Aorta (tissue), 5 donors: Measurements from ENCODE around the gene NUCKS1. TPM values are rescaled to one million over a fixed set of nuclear protein-coding genes. Genes with fewer than 3 reads are reported as not detected.

ENCODE experiments used
- ATAC-seq: fragments of 200-7000 bp; cut with Tn5 transposase; one replicate; pipeline ENCODE4 v1.9.1; 2022; ENCODE audit warnings: moderate library complexity; ENCODE audit not compliant: low FRiP score
- DNase-seq, 2 donors: peaks; one replicate each; pipeline ENCODE4 v3.0.0-alpha.2; 2020
- H3K27ac ChIP-seq, 2 donors: one replicate each; pipeline ENCODE4 v1.5.1; 2013; ENCODE audit warnings: low read length in 2 of 2, mild to moderate bottlenecking in 2 of 2, moderate library complexity in 2 of 2, control low read depth in 1 of 2, inconsistent platforms in 1 of 2, low read depth in 1 of 2
- H3K27me3 ChIP-seq, 2 donors: one replicate each; pipeline ENCODE4 v1.6.1; 2013; ENCODE audit warnings: control low read depth in 1 of 2, low read length in 1 of 2, mild to moderate bottlenecking in 1 of 2, moderate library complexity in 1 of 2; ENCODE audit not compliant: insufficient read depth in 2 of 2, control insufficient read depth in 1 of 2
- H3K36me3 ChIP-seq, 2 donors: one replicate each; pipeline ENCODE4 v1.6.1; 2013; ENCODE audit warnings: control low read depth in 1 of 2, low read length in 1 of 2, mild to moderate bottlenecking in 1 of 2; ENCODE audit not compliant: insufficient read depth in 2 of 2, control insufficient read depth in 1 of 2
- H3K4me1 ChIP-seq, 2 donors: one replicate each; pipeline ENCODE4 v1.6.1; 2013; ENCODE audit warnings: low read length in 2 of 2, control low read depth in 1 of 2, mild to moderate bottlenecking in 1 of 2, moderate library complexity in 1 of 2; ENCODE audit not compliant: insufficient read depth in 2 of 2, control insufficient read depth in 1 of 2
- H3K4me3 ChIP-seq, 2 donors: one replicate each; pipeline ENCODE4 v1.5.1; 2013; ENCODE audit warnings: low read length in 2 of 2, control low read depth in 1 of 2, mild to moderate bottlenecking in 1 of 2
- H3K9me3 ChIP-seq: one replicate; pipeline ENCODE4 v1.6.1; 2013; ENCODE audit warnings: mild to moderate bottlenecking, low read length; ENCODE audit not compliant: control insufficient read depth
- WGBS, 2 donors: extraction: QIAGEN DNeasy Blood & Tissue Kit; methylation state at CpG; one replicate each; pipeline ENCODE4 v1.1.7; 2013; 5-methylcytosine and 5-hydroxymethylcytosine counted together
- intact Hi-C, 2 donors: fragments of 100-400 bp; cut with DNase I; formaldehyde crosslinking; loops; one replicate each; pipeline versions ENCODE4 v1.14.2 to v1.15.0; 2022
- polyA plus RNA-seq, 2 donors: library from polyadenylated mRNA; stranded (reverse); fragments of 200-250 nt; gene quantifications; one replicate each; pipeline ENCODE4 v1.2.3, GENCODE V29; 2013
- total RNA-seq, 2 donors: library from RNA; stranded (reverse); fragmentation: NEBNext Ultra II Directional; extraction: Animal tissue kit (Norgen Biotek cat#: 25700); gene quantifications; one replicate each; pipeline ENCODE4 v1.2.1, GENCODE V29; 2021
- donor health status: healthy with polysubstance abuse.
- donor health status: Bipolar disorder and iron deficiency.
- donor health status: DM: no; HTN: no; CAD: no.
- donor health status: DM: no; HTN: no; CAD: no.
- donor health status: DM: yes; HTN: yes; CAD: no.

Gene NUCKS1
- total and polyA plus RNA-seq, 4 donors = 47.1 to 158 (median 96.2) TPM

DNA sequence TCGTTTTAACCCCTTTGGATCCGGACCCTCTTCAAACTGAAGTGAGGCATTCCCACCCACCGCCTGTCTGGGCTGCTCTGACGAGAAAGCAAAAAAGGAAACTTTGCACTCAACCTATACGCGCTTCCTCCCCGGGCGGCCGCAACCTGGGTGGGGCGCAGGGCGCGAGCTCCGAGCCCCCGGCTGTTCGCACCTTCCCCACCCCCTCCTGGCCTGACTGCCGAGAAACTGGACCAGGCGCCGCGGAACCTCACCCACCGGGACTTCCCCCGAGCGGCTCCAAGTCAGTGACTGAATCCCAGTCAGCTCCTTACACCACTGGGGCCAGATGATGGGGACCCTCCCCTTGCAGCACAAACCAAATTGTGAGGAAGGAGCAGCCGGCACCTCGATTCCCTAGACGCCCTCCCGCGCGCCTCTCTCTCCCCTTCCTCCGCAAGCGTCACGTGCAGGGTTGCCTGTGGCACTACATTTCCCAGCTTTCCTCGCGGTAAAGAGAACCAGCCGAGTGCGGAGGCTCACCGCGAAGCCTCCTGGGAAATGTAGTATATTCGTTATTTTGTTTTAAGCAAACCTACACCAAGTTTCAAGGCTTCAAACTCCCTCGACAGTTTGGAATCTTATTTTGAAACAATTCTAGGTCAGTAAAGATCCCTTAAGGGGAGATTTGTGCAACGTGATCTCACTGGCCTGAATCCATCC is 25.2 kb upstream of the NUCKS1 start, which contains the start of gene RAB29:
RAB29 (minus strand) TSS at position 468 of the 702 bp plus-strand sequence. CDS start 526 bp downstream, outside the sequence.
- Histone ChIP-seq H3K27ac (peak within 1 kb of the TSS; percentile 37 to 64), H3K36me3 (peaks cover 0 to 2% of the 10 kb centered on the region in 2 donors), H3K9me3 (no peaks in the 10 kb centered on the region), H3K4me3 (peak within 1 kb of the TSS; percentile 51 to 76), H3K4me1 (no peaks in the 10 kb centered on the region), H3K27me3 (no peaks in the 10 kb centered on the region)
- intact Hi-C loops = loop anchor here in 1 of 2 donors (1.0 kb wide), 1 partner anchor 25 kb away; the partner anchor contains the start of gene NUCKS1
- ATAC-seq = peak; percentile 95
- 0 to 1% methylated on average over 39 to 40 of the region's 40 CpGs for WGBS, 2 donors
- DNase-seq = peak; percentile 90 to 93

DNA sequence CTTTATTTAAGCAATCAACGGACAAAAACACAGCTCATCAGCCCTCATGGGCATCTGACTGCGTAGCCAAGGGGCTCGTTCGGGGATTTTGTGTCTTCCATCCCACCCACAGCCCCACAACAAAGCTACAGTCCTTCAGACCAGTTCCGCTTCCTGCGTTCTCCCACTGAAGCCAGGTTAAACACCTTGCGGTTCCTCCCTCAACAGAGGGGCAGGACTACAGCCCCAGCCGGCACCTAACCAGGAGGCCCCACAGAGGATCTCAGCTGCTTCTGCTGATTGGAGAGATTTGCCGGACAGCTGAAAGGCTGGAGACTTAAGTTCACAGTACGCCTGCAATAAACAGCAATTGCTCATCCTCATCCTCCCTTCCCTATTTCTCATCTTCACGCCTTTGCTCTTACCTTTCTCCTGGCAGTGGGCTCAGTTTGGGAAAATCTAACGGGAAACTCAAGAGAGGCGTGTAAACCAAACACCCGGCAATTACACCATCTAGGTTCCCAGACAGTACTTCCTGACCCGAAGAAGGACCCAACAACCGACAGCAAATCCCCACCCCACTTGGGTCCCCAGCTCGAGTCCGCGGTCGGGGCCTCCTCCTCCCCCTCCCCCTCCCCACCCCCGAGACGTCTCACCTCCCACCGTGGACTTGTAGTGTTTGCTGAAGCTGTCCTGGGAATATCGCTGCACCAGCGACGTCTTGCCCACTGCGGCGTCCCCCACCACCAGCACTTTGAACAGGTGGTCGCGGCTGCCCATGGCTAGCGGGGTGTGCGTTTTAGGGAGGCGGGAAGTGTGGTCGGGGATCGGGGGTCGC is 24.4 kb upstream of the NUCKS1 start:
- no peaks in the 10 kb centered on the region for H3K9me3 ChIP-seq
- H3K27ac ChIP-seq = no peak overlapping the region
- intact Hi-C loops = loop anchor here in 1 of 2 donors (1.0 kb wide), 1 partner anchor 24 kb away; the partner anchor contains the start of gene NUCKS1
- no peaks in the 10 kb centered on the region for H3K4me1 ChIP-seq
- ATAC-seq (peak; percentile 23), DNase-seq (peak in 1 of 2 donors; percentile 60)
- WGBS, 2 donors = 13 to 15% methylated on average over 36 of the region's 36 CpGs
- peaks cover 0 to 2% of the 10 kb centered on the region in 2 donors for H3K36me3 ChIP-seq
- no peaks in the 10 kb centered on the region for H3K27me3 ChIP-seq
- peak overlapping the region; percentile 51 to 76 for H3K4me3 ChIP-seq

DNA sequence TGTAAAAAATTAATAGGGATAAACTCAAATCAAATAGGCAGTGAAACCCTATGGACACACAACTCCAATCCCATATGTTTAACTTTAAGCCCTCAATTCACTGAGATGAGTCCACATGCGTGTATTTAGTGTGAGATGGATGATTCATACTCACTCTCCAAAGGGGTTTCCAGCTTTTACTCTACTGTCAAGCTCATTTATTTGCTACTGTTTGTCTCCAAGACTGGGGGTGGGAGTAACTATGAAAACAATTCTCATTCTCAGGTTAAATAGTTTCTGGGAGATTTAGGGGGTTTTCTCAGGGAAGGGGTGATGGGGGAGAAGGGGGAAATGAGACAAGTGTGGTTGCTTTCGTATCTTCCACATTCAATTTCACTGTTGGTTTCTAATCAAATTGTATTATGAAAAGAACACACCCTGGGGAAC is 22.6 kb upstream of the NUCKS1 start:
- H3K4me3 ChIP-seq = no peak overlapping the region
- H3K36me3 ChIP-seq = peaks cover 0 to 2% of the 10 kb centered on the region in 2 donors
- no peak overlapping the region for H3K27ac ChIP-seq
- H3K4me1 ChIP-seq = no peaks in the 10 kb centered on the region
- DNase-seq (no peak), ATAC-seq (no peak)
- WGBS, 2 donors = 89 to 90% methylated on average over 2 of the region's 2 CpGs
- intact Hi-C loops = no loop called here
- H3K9me3 ChIP-seq = no peaks in the 10 kb centered on the region
- no peaks in the 10 kb centered on the region for H3K27me3 ChIP-seq

DNA sequence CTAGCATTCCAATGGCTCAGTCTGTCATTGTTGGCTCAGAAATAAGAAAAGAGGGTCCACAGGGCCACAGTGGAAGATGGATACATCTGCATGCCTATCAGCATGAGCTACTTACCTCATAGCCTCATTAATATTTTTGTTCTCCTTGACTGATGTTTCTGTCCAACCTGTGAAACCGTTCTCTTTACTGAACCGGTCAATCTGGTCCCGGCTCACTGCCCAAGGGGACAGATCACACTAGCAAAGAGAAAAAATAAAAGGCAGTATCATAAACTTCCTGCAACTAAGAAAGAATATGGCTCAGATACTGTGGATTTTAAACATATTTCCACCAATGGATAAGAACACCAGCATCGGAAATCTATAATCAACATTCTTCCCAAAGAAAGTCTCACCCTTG is 20.6 kb upstream of the NUCKS1 start:
- 90 to 94% methylated on average over 4 of the region's 4 CpGs for WGBS, 2 donors
- Histone ChIP-seq H3K4me3 (no peak overlapping the region), H3K4me1 (no peaks in the 10 kb centered on the region), H3K36me3 (peaks cover 0 to 2% of the 10 kb centered on the region in 2 donors), H3K27ac (no peak overlapping the region), H3K9me3 (no peaks in the 10 kb centered on the region), H3K27me3 (no peaks in the 10 kb centered on the region)
- DNase-seq = no peak
- ATAC-seq = no peak
- intact Hi-C loops = no loop called here

DNA sequence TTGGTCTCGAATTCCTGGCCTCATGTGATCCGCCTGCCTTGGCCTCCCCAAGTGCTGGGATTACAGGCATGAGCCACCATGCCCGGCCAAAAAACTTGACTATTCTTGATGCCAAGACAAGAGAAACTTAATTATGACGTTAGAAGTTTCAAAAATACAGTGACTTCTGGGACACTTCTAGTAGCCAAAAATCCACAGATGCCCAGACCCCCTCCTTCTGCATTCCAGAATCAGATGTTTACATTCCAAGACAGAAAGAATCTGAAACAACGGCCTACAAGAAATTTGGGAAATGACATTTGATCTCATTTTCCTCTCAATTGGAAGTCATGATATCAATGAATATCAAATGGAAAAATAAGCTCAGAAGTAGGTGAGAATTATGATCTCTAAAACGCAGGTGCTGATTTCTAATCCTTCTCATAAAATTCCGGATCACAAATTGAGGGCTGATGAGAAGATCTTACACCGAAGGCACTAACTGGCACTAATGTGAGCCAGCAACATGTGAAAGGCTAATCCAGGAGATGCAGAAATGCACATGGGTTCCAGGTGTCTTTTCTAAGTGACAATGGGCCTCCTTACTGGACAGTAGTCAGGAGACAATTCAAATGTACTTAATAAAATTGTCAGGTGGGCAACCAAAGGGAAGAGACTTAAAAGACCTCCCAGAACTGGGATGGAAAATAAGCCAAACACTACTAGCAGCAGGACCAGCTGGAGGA is 19.8 kb upstream of the NUCKS1 start:
- no peak for ATAC-seq
- intact Hi-C loops = no loop called here
- H3K4me1 ChIP-seq = no peaks in the 10 kb centered on the region
- no peak overlapping the region for H3K4me3 ChIP-seq
- DNase-seq = no peak
- no peaks in the 10 kb centered on the region for H3K27me3 ChIP-seq
- peaks cover 0 to 2% of the 10 kb centered on the region in 2 donors for H3K36me3 ChIP-seq
- no peaks in the 10 kb centered on the region for H3K9me3 ChIP-seq
- H3K27ac ChIP-seq = no peak overlapping the region
- 62 to 68% methylated on average over 8 of the region's 8 CpGs for WGBS, 2 donors

DNA sequence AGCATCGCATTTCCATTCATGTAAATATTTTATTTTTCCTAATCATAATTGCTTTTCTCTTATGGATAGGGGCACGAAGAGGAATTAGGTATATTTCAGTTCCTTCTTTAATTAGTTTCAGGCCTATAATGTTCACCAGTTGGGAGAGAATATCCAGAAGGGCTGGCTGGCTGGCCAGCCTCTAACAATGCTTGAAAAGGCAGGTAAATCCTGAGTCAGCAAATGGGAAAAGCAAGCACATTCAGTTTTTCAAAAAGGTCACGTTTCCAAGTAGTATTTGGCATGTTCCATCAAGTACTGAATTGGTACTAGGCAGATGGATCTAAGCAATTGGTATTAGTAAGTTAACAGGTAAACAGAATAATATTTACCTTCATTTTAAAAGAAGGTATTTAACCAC is 17.3 kb upstream of the NUCKS1 start:
- H3K36me3 ChIP-seq = peaks cover 0 to 2% of the 10 kb centered on the region in 2 donors
- H3K27ac ChIP-seq = no peak overlapping the region
- intact Hi-C loops = no loop called here
- H3K27me3 ChIP-seq = no peaks in the 10 kb centered on the region
- ATAC-seq (no peak), DNase-seq (no peak)
- H3K4me1 ChIP-seq = no peaks in the 10 kb centered on the region
- WGBS, 2 donors = 81 to 84% methylated on average over 3 of the region's 3 CpGs
- no peaks in the 10 kb centered on the region for H3K9me3 ChIP-seq
- H3K4me3 ChIP-seq = no peak overlapping the region

DNA sequence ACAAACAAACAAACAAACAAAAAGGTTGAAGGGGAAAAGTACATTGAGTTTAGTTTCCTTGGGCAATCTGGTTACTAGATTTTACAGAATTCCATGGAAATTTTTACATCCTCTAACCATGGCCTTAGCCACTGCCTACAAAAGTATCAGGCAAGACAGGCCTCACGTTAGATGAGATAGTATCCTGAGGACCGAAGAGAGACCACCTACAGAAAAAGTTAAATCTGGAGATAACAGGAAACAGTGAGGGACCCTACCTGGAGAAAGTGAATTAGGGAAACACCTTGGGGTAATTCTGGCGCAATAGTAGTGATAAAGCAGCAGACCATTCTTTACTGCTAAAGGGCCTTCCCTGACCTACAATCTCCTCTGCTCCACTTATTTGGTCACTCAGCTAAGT is 16.6 kb upstream of the NUCKS1 start:
- Histone ChIP-seq H3K36me3 (peaks cover 0 to 2% of the 10 kb centered on the region in 2 donors), H3K9me3 (no peaks in the 10 kb centered on the region), H3K4me1 (no peaks in the 10 kb centered on the region), H3K27ac (no peak overlapping the region), H3K27me3 (no peaks in the 10 kb centered on the region), H3K4me3 (no peak overlapping the region)
- no peak for ATAC-seq
- no peak for DNase-seq
- intact Hi-C loops = no loop called here
- WGBS, 2 donors = 94 to 96% methylated on average over 3 of the region's 3 CpGs

DNA sequence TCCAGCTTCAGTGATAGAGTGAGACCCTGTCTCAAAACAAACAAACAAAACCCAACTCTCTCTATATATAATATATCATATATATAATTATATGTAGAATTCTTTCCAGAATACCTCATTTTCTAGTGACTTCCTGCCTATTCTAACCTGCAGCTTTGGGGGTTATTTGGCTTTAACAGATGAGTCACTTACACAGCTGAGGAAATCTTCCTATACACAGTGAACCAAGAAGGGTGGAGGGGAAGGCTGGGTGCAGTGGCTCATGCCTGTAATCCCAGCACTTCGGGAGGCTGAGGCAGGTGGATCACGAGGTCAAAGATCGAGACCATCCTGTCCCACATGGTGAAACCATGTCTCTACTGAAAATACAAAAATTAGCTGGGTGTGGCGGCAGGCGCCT is 16.1 kb upstream of the NUCKS1 start:
- WGBS, 2 donors = 73 to 76% methylated on average over 5 of the region's 5 CpGs
- no peak for ATAC-seq
- Histone ChIP-seq H3K27ac (no peak overlapping the region), H3K9me3 (no peaks in the 10 kb centered on the region), H3K27me3 (no peaks in the 10 kb centered on the region), H3K4me1 (no peaks in the 10 kb centered on the region), H3K36me3 (no peaks in the 10 kb centered on the region), H3K4me3 (no peak overlapping the region)
- DNase-seq = no peak
- intact Hi-C loops = no loop called here
